Peyer's patch (tissue), 4 donors: ENCODE measurements around the gene STEAP3.

Experiments used
- CTCF ChIP-seq, 6 experiments: fragments of 450-650 bp in 4 of 6; fragments of 200-600 bp in 2 of 6; sonication (generic) in 1 of 6; IDR thresholded peaks; one replicate each; pipeline ENCODE4 v1.5.1; 2017 to 2019; ENCODE audit warnings: antibody characterized with exemption in 6 of 6, mild to moderate bottlenecking in 3 of 6, moderate library complexity in 1 of 6
- POLR2A ChIP-seq, 2 donors: fragments of 450-650 bp; IDR thresholded peaks; one replicate each; pipeline ENCODE4 v1.5.1; 2017; ENCODE audit warnings: antibody characterized with exemption in 2 of 2, mild to moderate bottlenecking in 2 of 2, moderate library complexity in 2 of 2

- TF ChIP-seq CTCF (IDR thresholded peaks at IDR 0.05) (no peak), POLR2A (IDR thresholded peaks at IDR 0.05) (no peak)
Observed at GRCh38 chr2:119263025-119263424, 39.4 kb downstream of the STEAP3 start.
